HepG2 (cell line): ENCODE data around the gene TTC28. TPM values are rescaled to one million over a fixed set of nuclear protein-coding genes. Genes with fewer than 3 reads are reported as not detected.

Experiments used
- ATAC-seq: fragments of 200-7000 bp; cut with Tn5 transposase; 3 replicates; pipeline ENCODE4 v1.9.1; 2020; ENCODE audit warnings: mild to moderate bottlenecking, moderate library complexity
- BruUV-seq: library from RNA; stranded (reverse); fragments of 400-500 nt; replicated peaks from 2 replicates; lab custom pipeline; 2021; lab: Mats Ljungman, UMichigan
- CTCF ChIA-PET: fragments of 300-600 bp; formaldehyde crosslinking; extraction: SDS; loops from one replicate; lab custom pipeline; 2021; ENCODE audit warnings: low total read pairs, inconsistent platforms, low intra/inter-chr PET ratio; lab: Yijun Ruan, JAX
- POLR2A ChIA-PET: fragments of 350-600 bp; sonication (Branson Sonifier 250); formaldehyde crosslinking; loops from one replicate; lab custom pipeline; 2020; ENCODE audit warnings: antibody characterized with exemption, inconsistent platforms; lab: Yijun Ruan, JAX
- DNase-seq: peaks from one replicate; pipeline ENCODE4 v3.0.0-alpha.2; 2015; ENCODE audit warnings: low spot score
- FAIRE-seq: peaks from 3 replicates; lab custom pipeline; 2011; peaks lifted over from hg19 to GRCh38; lab: Jason Lieb, UNC
- H2AFZ ChIP-seq: one replicate; pipeline ENCODE4 v1.6.1; 2011; ENCODE audit warnings: low read length, inconsistent platforms
- H3K27ac ChIP-seq: fragments of 300-600 bp; 3 replicates; pipeline ENCODE4 v1.8.0; 2011; ENCODE audit warnings: mixed run types, mild to moderate bottlenecking, mixed read lengths, low read length, inconsistent platforms; ENCODE audit not compliant: insufficient read depth; ENCODE audit errors: extremely low read length
- H3K27me3 ChIP-seq, 2 experiments: fragments of 200-600 bp in 1 of 2; 2 replicates in 1 of 2; 3 replicates in 1 of 2; pipeline versions ENCODE4 v1.6.0 to v1.8.0; 2011; ENCODE audit warnings: low read length in 2 of 2, mild to moderate bottlenecking in 2 of 2, moderate library complexity in 2 of 2, inconsistent platforms in 1 of 2; ENCODE audit not compliant: insufficient read depth in 2 of 2, control insufficient read depth in 1 of 2
- H3K36me3 ChIP-seq, 2 experiments: fragments of 200-600 bp in 1 of 2; replicated peaks in 1 of 2; 2 replicates in 1 of 2; 3 replicates in 1 of 2; pipeline versions ENCODE4 v1.5.1 to v1.8.0; 2011; ENCODE audit warnings: low read length in 2 of 2, inconsistent platforms in 1 of 2; ENCODE audit not compliant: insufficient read depth in 2 of 2, control insufficient read depth in 1 of 2
- H3K4me1 ChIP-seq: 2 replicates; pipeline ENCODE4 v1.5.1; 2012; ENCODE audit warnings: low read length, inconsistent platforms; ENCODE audit not compliant: insufficient read depth
- H3K4me2 ChIP-seq: 2 replicates; pipeline ENCODE4 v1.6.0; 2011; ENCODE audit warnings: low read depth, low read length, inconsistent platforms
- H3K4me3 ChIP-seq, 3 experiments: fragments of 200-600 bp in 1 of 3; sonication (generic), shearing (Covaris generic) in 1 of 3; replicated peaks in 1 of 3; 2 replicates each; pipeline ENCODE4 v1.5.1; 2011 to 2016; ENCODE audit warnings: low read length in 3 of 3, inconsistent platforms in 2 of 3, low read depth in 2 of 3, mild to moderate bottlenecking in 2 of 3, control low read depth in 1 of 3, mixed read lengths in 1 of 3; ENCODE audit not compliant: insufficient read depth in 1 of 3
- H3K79me2 ChIP-seq: one replicate; pipeline ENCODE4 v1.6.1; 2011; ENCODE audit warnings: low read length, inconsistent platforms; ENCODE audit not compliant: insufficient read depth
- H3K9ac ChIP-seq: 2 replicates; pipeline ENCODE4 v1.6.0; 2011; ENCODE audit warnings: mild to moderate bottlenecking, low read depth, low read length, inconsistent platforms; ENCODE audit not compliant: insufficient read depth
- H3K9me3 ChIP-seq: 2 replicates; pipeline ENCODE4 v1.5.1; 2012; ENCODE audit warnings: mild to moderate bottlenecking, low read length
- H4K20me1 ChIP-seq: 2 replicates; pipeline ENCODE4 v1.6.0; 2011; ENCODE audit warnings: inconsistent platforms, mild to moderate bottlenecking, low read length, moderate library complexity; ENCODE audit not compliant: insufficient read depth
- AHR ChIP-seq: IDR thresholded peaks from 2 replicates; pipeline ENCODE4 v1.6.1; 2018; ENCODE audit warnings: missing genetic modification reagents, missing compliant biosample characterization
- GATAD2A ChIP-seq: IDR thresholded peaks from 2 replicates; pipeline ENCODE4 v1.6.1; 2016
- GMEB2 ChIP-seq: IDR thresholded peaks from 2 replicates; pipeline ENCODE4 v1.6.1; 2016; ENCODE audit warnings: missing biosample characterization, missing genetic modification reagents, low read depth
- HNRNPLL ChIP-seq: fragments of 200-400 bp; formaldehyde crosslinking; IDR thresholded peaks from 2 replicates; pipeline ENCODE4 v1.6.1; 2017; ENCODE audit warnings: mild to moderate bottlenecking, low read depth, low read length; ENCODE audit not compliant: poor library complexity, severe bottlenecking
- ISX ChIP-seq: sonication (generic); formaldehyde crosslinking; conservative IDR thresholded peaks from 2 replicates; pipeline ENCODE4 v1.5.0; 2020; ENCODE audit warnings: missing genetic modification reagents
- NFE2L2 ChIP-seq: fragments of 150-350 bp; IDR thresholded peaks from 2 replicates; pipeline ENCODE4 v1.6.1; 2014; ENCODE audit warnings: low read length
- PHB2 ChIP-seq: fragments of 450-650 bp; IDR thresholded peaks from 2 replicates; pipeline ENCODE4 v1.6.1; 2018; ENCODE audit not compliant: partially characterized antibody
- RFXANK ChIP-seq: IDR thresholded peaks from 2 replicates; pipeline ENCODE4 v1.6.1; 2016
- RXRB ChIP-seq: IDR thresholded peaks from 2 replicates; pipeline ENCODE4 v1.6.1; 2016; ENCODE audit warnings: borderline replicate concordance, missing genetic modification reagents, missing compliant biosample characterization
- SMARCC2 ChIP-seq: fragments of 450-650 bp; IDR thresholded peaks from 2 replicates; pipeline ENCODE4 v1.6.1; 2017; ENCODE audit warnings: antibody characterized with exemption, mild to moderate bottlenecking
- ZNF256 ChIP-seq: sonication (generic); formaldehyde crosslinking; conservative IDR thresholded peaks from 2 replicates; pipeline ENCODE4 v1.4.0; 2020; ENCODE audit warnings: missing genetic modification reagents
- ZNF318 ChIP-seq: sonication (generic); formaldehyde crosslinking; IDR thresholded peaks from 2 replicates; pipeline ENCODE4 v1.4.0; 2020; ENCODE audit warnings: mild to moderate bottlenecking, missing genetic modification reagents
- ZNF576 ChIP-seq: sonication (generic); formaldehyde crosslinking; IDR thresholded peaks from 2 replicates; pipeline ENCODE4 v1.4.0; 2020; ENCODE audit warnings: mild to moderate bottlenecking, missing genetic modification reagents
- ZNF607 ChIP-seq: sonication (generic); formaldehyde crosslinking; IDR thresholded peaks from 2 replicates; pipeline ENCODE4 v1.5.1; 2020; ENCODE audit warnings: missing genetic modification reagents, mild to moderate bottlenecking, borderline replicate concordance
- ZNF7 ChIP-seq: IDR thresholded peaks from 2 replicates; pipeline ENCODE4 v1.6.1; 2016; ENCODE audit warnings: missing biosample characterization, missing genetic modification reagents
- WGBS: methylation state at CpG from one replicate; pipeline ENCODE4 v1.1.6; 2017; ENCODE audit warnings: low lambda C conversion rate; 5-methylcytosine and 5-hydroxymethylcytosine counted together
- in situ Hi-C: cut with HindIII; loops from 2 replicates; pipeline ENCODE4 v1.10.0; 2017; ENCODE audit warnings: low pct_unique_long_range_greater_than_20kb; ENCODE audit not compliant: extremely low pct_ligation_motif_present
- intact Hi-C: fragments of 100-400 bp; cut with micrococcal nuclease; formaldehyde crosslinking; loops from one replicate; pipeline ENCODE4 v1.10.0; 2022; ENCODE audit not compliant: unreplicated experiment
- polyA plus RNA-seq, 8 experiments: library from polyadenylated mRNA; depleted of rRNA in 3 of 8; stranded (reverse) in 7 of 8; unstranded in 1 of 8; fragments of >200 nt; fragmentation: Illumina TruSeq in 4 of 8; extraction: Trizol in 4 of 8; gene quantifications; 2 replicates each; pipeline versions ENCODE4 v1.2.1 to v1.2.3, GENCODE V29; 2011 to 2016; ENCODE audit warnings: low read depth in 4 of 8, missing spikeins in 1 of 8, mixed read lengths in 1 of 8; ENCODE audit not compliant: insufficient read depth in 1 of 8
- total RNA-seq, 5 experiments: library from RNA; depleted of rRNA; stranded (reverse); fragments of >200 nt; fragmentation: Illumina TruSeq; extraction: Trizol; gene quantifications; 2 replicates each; pipeline ENCODE4 v1.2.3, GENCODE V29; 2016; ENCODE audit warnings: low read depth in 1 of 5

The TTC28 gene
- total and polyA plus RNA-seq, 2 of the 13 experiments (the other 11 are each of a cell fraction or from before 2014, with no cell fraction given) = 4.2 to 13.1 TPM

- no peak overlapping the region for H3K4me3 ChIP-seq
- POLR2A ChIA-PET = no interaction called here
- H3K79me2 ChIP-seq = peaks cover 3% of the 10 kb centered on the region
- 98% methylated on average over 2 of the region's 2 CpGs for WGBS
- intact Hi-C loops = no loop called here
- no peak overlapping the region for H3K4me2 ChIP-seq
- no peak for ATAC-seq
- H3K27me3 ChIP-seq = no peaks in the 10 kb centered on the region
- H3K9ac ChIP-seq = no peak overlapping the region
- 0 out of 5 replicates have a peak, but pooled peaks cover 0 to 3% of the 10 kb centered on the region in 2 experiments for H3K36me3 ChIP-seq
- H2AFZ ChIP-seq = no peak overlapping the region
- in situ Hi-C loops = no loop called here
- no peaks in the 10 kb centered on the region for H4K20me1 ChIP-seq
- H3K9me3 ChIP-seq = no peaks in the 10 kb centered on the region
- CTCF ChIA-PET = no interaction called here
- DNase-seq = no peak
- no TSS peak for BruUV-seq
- no peak overlapping the region for H3K27ac ChIP-seq
- no peak for FAIRE-seq
- peaks cover 11% of the 10 kb centered on the region for H3K4me1 ChIP-seq
- TF ChIP-seq ZNF607 (CRISPR knock-in tag) (no peak), PHB2 (no peak), ISX (no peak), ZNF576 (CRISPR knock-in tag) (no peak), GMEB2 (CRISPR knock-in tag) (no peak), RXRB (CRISPR knock-in tag) (no peak), ZNF318 (no peak), ZNF7 (CRISPR knock-in tag) (no peak), ZNF256 (CRISPR knock-in tag) (no peak), GATAD2A (CRISPR knock-in tag) (no peak), AHR (no peak), SMARCC2 (no peak), HNRNPLL (no peak), NFE2L2 (no peak), RFXANK (CRISPR knock-in tag) (no peak)
Observed at GRCh38 chr22:28619236-28619635, 60.4 kb downstream of the TTC28 start.
